ENCODE measurements around the gene CCNG2.

- no peak for TF ChIP-seq EZH2 (IDR thresholded peaks at IDR 0.05; ENCODE audit: borderline replicate concordance, low read depth, low read length, poor library complexity, severe bottlenecking)
- no peak for TF ChIP-seq CTCF (conservative IDR thresholded peaks at IDR 0.05; ENCODE audit: low read depth, low read length)
These were observed 43.9 kb upstream of the CCNG2 start for GRCh38 chr4:77113069-77113468.
